T-cell (primary cell): ENCODE measurements around the gene EFS. TPM values are rescaled to one million over a fixed set of nuclear protein-coding genes. Genes with fewer than 3 reads are reported as not detected.

Source experiments
- ATAC-seq, 4 experiments: fragments of 200-7000 bp in 3 of 4; fragments of 150-1000 bp in 1 of 4; cut with Tn5 transposase; replicated peaks in 1 of 4; 1 replicate in 3 of 4; 2 replicates in 1 of 4; pipeline ENCODE4 v1.10.0; 2021; ENCODE audit warnings: moderate library complexity in 3 of 4, mild to moderate bottlenecking in 2 of 4, moderate number of reproducible peaks in 1 of 4
- CTCF ChIA-PET, 2 donors: fragments of 300-600 bp; sonication (Branson Sonifier 250); formaldehyde crosslinking; loops; one replicate each; lab custom pipeline; 2022; ENCODE audit warnings: antibody characterized with exemption in 2 of 2; lab: Charles Lee
- POLR2A ChIA-PET, 2 donors: fragments of 300-600 bp; sonication (Branson Sonifier 250); formaldehyde crosslinking; loops; one replicate each; lab custom pipeline; 2022; ENCODE audit warnings: antibody characterized with exemption in 2 of 2; lab: Charles Lee
- DNase-seq, 35 experiments: peaks; one replicate each; pipeline versions ENCODE4 v3.0.0 to v3.0.0-alpha.2; 2013 to 2023
- H3K27ac ChIP-seq: one replicate; pipeline ENCODE4 v1.5.1; 2013; ENCODE audit warnings: low read length
- H3K27me3 ChIP-seq, 2 experiments: replicated peaks in 1 of 2; 1 replicate in 1 of 2; 2 replicates in 1 of 2; pipeline versions ENCODE4 v1.6.1 to v1.7.0; 2013; ENCODE audit warnings: low read length in 1 of 2, mixed read lengths in 1 of 2; ENCODE audit not compliant: control insufficient read depth in 2 of 2, insufficient read depth in 2 of 2; ENCODE audit errors: extremely low read depth in 1 of 2
- H3K36me3 ChIP-seq, 2 donors: 1 replicate in 1 of 2; 2 replicates in 1 of 2; pipeline versions ENCODE4 v1.6.1 to v1.7.0; 2013; ENCODE audit warnings: low read length in 1 of 2; ENCODE audit not compliant: control insufficient read depth in 2 of 2, insufficient read depth in 1 of 2; ENCODE audit errors: extremely low read depth in 1 of 2
- H3K4me1 ChIP-seq, 2 experiments: 1 replicate in 1 of 2; 2 replicates in 1 of 2; pipeline versions ENCODE4 v1.6.1 to v1.7.0; 2013; ENCODE audit warnings: low read length in 2 of 2, mixed read lengths in 1 of 2; ENCODE audit not compliant: insufficient read depth in 2 of 2, control insufficient read depth in 1 of 2; ENCODE audit errors: extremely low read depth in 1 of 2
- H3K4me3 ChIP-seq, 2 donors: 1 replicate in 1 of 2; 2 replicates in 1 of 2; pipeline versions ENCODE4 v1.5.1 to v1.7.0; 2013; ENCODE audit warnings: mild to moderate bottlenecking in 2 of 2, low read length in 1 of 2, moderate library complexity in 1 of 2; ENCODE audit not compliant: control insufficient read depth in 1 of 2; ENCODE audit errors: extremely low read depth in 1 of 2
- H3K9me3 ChIP-seq: 2 replicates; pipeline ENCODE4 v1.7.0; 2013
- H3K27ac Mint-ChIP-seq, 2 donors: one replicate each; pipeline ENCODE4 v1.8.0; 2020 to 2021; ENCODE audit warnings: mild to moderate bottlenecking in 2 of 2, mixed read lengths in 2 of 2
- H3K27me3 Mint-ChIP-seq, 2 donors: one replicate each; pipeline ENCODE4 v1.8.0; 2021 to 2022; ENCODE audit warnings: mixed read lengths in 2 of 2
- H3K36me3 Mint-ChIP-seq: one replicate; pipeline ENCODE4 v1.8.0; 2021; ENCODE audit warnings: mixed read lengths
- H3K4me1 Mint-ChIP-seq, 3 donors: one replicate each; pipeline ENCODE4 v1.8.0; 2020 to 2022; ENCODE audit warnings: mixed read lengths in 3 of 3, mild to moderate bottlenecking in 1 of 3
- H3K4me3 Mint-ChIP-seq, 3 donors: one replicate each; pipeline ENCODE4 v1.8.0; 2020 to 2022; ENCODE audit warnings: mild to moderate bottlenecking in 3 of 3, mixed read lengths in 3 of 3, moderate library complexity in 3 of 3
- H3K9me3 Mint-ChIP-seq, 3 donors: one replicate each; pipeline ENCODE4 v1.8.0; 2020 to 2022; ENCODE audit warnings: mixed read lengths in 3 of 3
- WGBS: methylation state at CpG from one replicate; pipeline ENCODE4 v1.1.5; 2013; ENCODE audit warnings: missing lambda C conversion rate; ENCODE audit not compliant: insufficient coverage; 5-methylcytosine and 5-hydroxymethylcytosine counted together
- total RNA-seq, 35 experiments: library from RNA in 6 of 35; stranded (reverse) in 6 of 35; fragments of 120-200 nt in 1 of 35; gene quantifications; one replicate each; pipeline versions ENCODE4 v1.2.1 to v1.2.4 and lab custom pipeline; 2013 to 2026

The EFS gene
- total RNA-seq = under 1 TPM in 1 of 5 donors, not detected in 4; 0.15 TPM
- 0.04 TPM for total RNA-seq (2013)
- 0 to 0.18 (median 0) reads per million in 29 experiments for total RNA-seq (lab: John Stamatoyannopoulos, UW)

GRCh38 chr14:23365036-23365731, at the start of gene EFS:
TSS of gene EFS (minus strand) at chr14:23365172. CDS start at chr14:23365025, 147 bp downstream.
- no peak for DNase-seq
- H3K4me1 ChIP-seq = peaks cover 0 to 2% of the 10 kb centered on the region in 2 experiments
- ChIA-PET POLR2A (no interaction called here), CTCF (no interaction called here)
- Mint-ChIP-seq H3K9me3 (no peaks in the 10 kb centered on the region), H3K4me3 (no peak within 1 kb of the TSS), H3K36me3 (no peaks in the 10 kb centered on the region), H3K27ac (no peak within 1 kb of the TSS), H3K27me3 (peaks cover 32 to 51% of the 10 kb centered on the region in 2 donors), H3K4me1 (peaks cover 0 to 5% (median 2%) of the 10 kb centered on the region in 3 donors)
- 4% methylated on average over 66 of the region's 74 CpGs for WGBS
- no peak within 1 kb of the TSS for H3K27ac ChIP-seq
- no peaks in the 10 kb centered on the region for H3K9me3 ChIP-seq
- no peaks in the 10 kb centered on the region for H3K36me3 ChIP-seq
- H3K4me3 ChIP-seq = no peak within 1 kb of the TSS
- no peak for ATAC-seq
- peaks cover 11 to 49% of the 10 kb centered on the region in 2 experiments for H3K27me3 ChIP-seq

- 72% methylated on average over 3 of the region's 3 CpGs for WGBS
- ChIA-PET CTCF (no interaction called here), POLR2A (no interaction called here)
- no peaks in the 10 kb centered on the region for H3K36me3 Mint-ChIP-seq
- H3K27me3 ChIP-seq = peaks cover 0 to 44% of the 10 kb centered on the region in 2 experiments
- no peaks in the 10 kb centered on the region for H3K4me1 ChIP-seq
- no peak overlapping the region for H3K4me3 ChIP-seq
- H3K9me3 Mint-ChIP-seq = no peaks in the 10 kb centered on the region
- DNase-seq (no peak), ATAC-seq (no peak)
- no peak overlapping the region for H3K4me3 Mint-ChIP-seq
- H3K27ac Mint-ChIP-seq = no peak overlapping the region
- no peak overlapping the region for H3K27ac ChIP-seq
- H3K4me1 Mint-ChIP-seq = no peaks in the 10 kb centered on the region
- H3K9me3 ChIP-seq = no peaks in the 10 kb centered on the region
- peaks cover 10 to 12% of the 10 kb centered on the region in 2 donors for H3K27me3 Mint-ChIP-seq
- no peaks in the 10 kb centered on the region for H3K36me3 ChIP-seq
Observed at GRCh38 chr14:23414254-23414653, 49.3 kb upstream of the EFS start.

- Mint-ChIP-seq H3K27me3 (peaks cover 12 to 14% of the 10 kb centered on the region in 2 donors), H3K36me3 (no peaks in the 10 kb centered on the region), H3K4me3 (no peak overlapping the region), H3K4me1 (no peaks in the 10 kb centered on the region), H3K27ac (no peak overlapping the region), H3K9me3 (no peaks in the 10 kb centered on the region)
- WGBS = 87% methylated on average over 12 of the region's 16 CpGs
- Histone ChIP-seq H3K9me3 (no peaks in the 10 kb centered on the region), H3K27me3 (peaks cover 0 to 41% of the 10 kb centered on the region in 2 experiments), H3K36me3 (no peaks in the 10 kb centered on the region), H3K4me3 (no peak overlapping the region), H3K27ac (no peak overlapping the region), H3K4me1 (no peaks in the 10 kb centered on the region)
- CTCF ChIA-PET = no interaction called here
- DNase-seq = no peak
- POLR2A ChIA-PET = no interaction called here
- ATAC-seq = no peak
Observed at GRCh38 chr14:23413681-23414080, 48.7 kb upstream of the EFS start.

- Mint-ChIP-seq H3K4me3 (no peak overlapping the region), H3K9me3 (no peaks in the 10 kb centered on the region), H3K27me3 (peaks cover 14 to 22% of the 10 kb centered on the region in 2 donors), H3K27ac (no peak overlapping the region), H3K36me3 (no peaks in the 10 kb centered on the region), H3K4me1 (no peaks in the 10 kb centered on the region)
- Histone ChIP-seq H3K4me3 (no peak overlapping the region), H3K27ac (no peak overlapping the region), H3K9me3 (no peaks in the 10 kb centered on the region), H3K4me1 (no peaks in the 10 kb centered on the region), H3K27me3 (peaks cover 0 to 43% of the 10 kb centered on the region in 2 experiments), H3K36me3 (no peaks in the 10 kb centered on the region)
- ChIA-PET POLR2A (no interaction called here), CTCF (no interaction called here)
- 76% methylated on average over 10 of the region's 14 CpGs for WGBS
- ATAC-seq (no peak), DNase-seq (no peak)
Observed at GRCh38 chr14:23411563-23412525, 46.9 kb upstream of the EFS start.

- ChIA-PET POLR2A (interaction anchor here in 1 of 2 donors (0.6 kb wide), 1 partner anchor 1588 kb away, joined by 7 read pairs; no protein-coding TSS in a partner anchor), CTCF (no interaction called here)
- no peak for ATAC-seq
- no peak for DNase-seq
- Histone ChIP-seq H3K27me3 (peaks cover 0 to 50% of the 10 kb centered on the region in 2 experiments), H3K4me3 (no peak overlapping the region), H3K27ac (no peak overlapping the region), H3K9me3 (no peaks in the 10 kb centered on the region), H3K4me1 (no peaks in the 10 kb centered on the region), H3K36me3 (no peaks in the 10 kb centered on the region)
- no peaks in the 10 kb centered on the region for H3K4me1 Mint-ChIP-seq
- no peak overlapping the region for H3K4me3 Mint-ChIP-seq
- H3K27ac Mint-ChIP-seq = no peak overlapping the region
- WGBS = 81% methylated on average over 9 of the region's 14 CpGs
- H3K27me3 Mint-ChIP-seq = peaks cover 16 to 27% of the 10 kb centered on the region in 2 donors
- no peaks in the 10 kb centered on the region for H3K9me3 Mint-ChIP-seq
- no peaks in the 10 kb centered on the region for H3K36me3 Mint-ChIP-seq
Observed at GRCh38 chr14:23409966-23410635, 45.1 kb upstream of the EFS start.

GRCh38 chr14:23409475-23409874, 44.5 kb upstream of the EFS start:
- no peaks in the 10 kb centered on the region for H3K9me3 Mint-ChIP-seq
- peaks cover 0 to 54% of the 10 kb centered on the region in 2 experiments for H3K27me3 ChIP-seq
- no peak overlapping the region for H3K27ac ChIP-seq
- CTCF ChIA-PET = no interaction called here
- no peaks in the 10 kb centered on the region for H3K9me3 ChIP-seq
- peaks cover 16 to 32% of the 10 kb centered on the region in 2 donors for H3K27me3 Mint-ChIP-seq
- no peaks in the 10 kb centered on the region for H3K4me1 Mint-ChIP-seq
- DNase-seq = no peak
- ATAC-seq = no peak
- no peaks in the 10 kb centered on the region for H3K36me3 ChIP-seq
- no peaks in the 10 kb centered on the region for H3K36me3 Mint-ChIP-seq
- H3K27ac Mint-ChIP-seq = no peak overlapping the region
- H3K4me1 ChIP-seq = no peaks in the 10 kb centered on the region
- no peak overlapping the region for H3K4me3 ChIP-seq
- POLR2A ChIA-PET = interaction anchor here in 1 of 2 donors (0.6 kb wide), 1 partner anchor 1588 kb away, joined by 7 read pairs; no protein-coding TSS in a partner anchor
- WGBS = no CpG with 5 or more reads among the region's 2 CpGs
- no peak overlapping the region for H3K4me3 Mint-ChIP-seq
